ENCODE results near the gene ATP5PO. TPM values are rescaled to one million over a fixed set of nuclear protein-coding genes. Genes with fewer than 3 reads are reported as not detected.

Gene ATP5PO
- total RNA-seq, 1 donor from 2014 or later: 309 TPM

DNA sequence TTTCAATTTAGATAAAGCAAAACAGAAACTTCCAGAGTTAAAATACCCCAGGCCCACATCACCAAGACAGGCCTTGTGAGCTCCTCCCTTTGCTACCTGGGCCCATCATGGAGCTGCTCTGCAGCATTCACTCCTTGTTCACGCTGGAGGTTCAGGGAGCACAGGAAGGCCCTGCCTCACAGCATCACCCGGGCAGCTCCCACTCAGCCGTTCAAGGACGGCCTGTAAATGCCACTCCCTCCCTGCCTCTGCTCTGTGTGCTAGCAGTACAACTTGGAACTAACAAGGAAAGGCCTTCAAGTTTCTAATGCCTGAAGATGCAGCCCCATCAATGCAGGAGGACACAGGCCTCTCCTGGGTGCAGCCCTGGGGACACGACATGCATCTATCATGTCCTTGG lies 11.6 kb downstream of the ATP5PO start:
- no peaks in the 10 kb centered on the region for H3K9me3 ChIP-seq (ENCODE audit: low read depth)
- H3K27ac ChIP-seq: no peak overlapping the region
- H3K27ac Mint-ChIP-seq: no peak overlapping the region
- peaks cover 21% of the 10 kb centered on the region for H3F3A ChIP-seq (ENCODE audit: low read depth)
- peaks cover 3% of the 10 kb centered on the region for H4K20me1 ChIP-seq (ENCODE audit: low read depth)
- no peak overlapping the region for H3K4me3 Mint-ChIP-seq
- peaks cover 2% of the 10 kb centered on the region for H3K4me1 Mint-ChIP-seq
- DNase-seq (ENCODE audit: low spot score): no peak
- H3K9me3 Mint-ChIP-seq: no peaks in the 10 kb centered on the region
- peaks cover 4% of the 10 kb centered on the region for H3K27me3 Mint-ChIP-seq (ENCODE audit: insufficient read depth, low read depth)
- H3K27me3 ChIP-seq: no peaks in the 10 kb centered on the region
- no peaks in the 10 kb centered on the region for H3K36me3 ChIP-seq
- no peak overlapping the region for H3K4me2 ChIP-seq
- peaks cover 34% of the 10 kb centered on the region for H3K36me3 Mint-ChIP-seq
- TF ChIP-seq CTCF (IDR thresholded peaks at IDR 0.05) (no peak), EZH2phosphoT487 (IDR thresholded peaks at IDR 0.05) (no peak), EZH2 (IDR thresholded peaks at IDR 0.05) (no peak)
- H3K4me1 ChIP-seq: no peaks in the 10 kb centered on the region
- no peak overlapping the region for H2AFZ ChIP-seq (replicated peaks)
- no peak overlapping the region for H3K4me3 ChIP-seq
- no peak overlapping the region for H3K9ac ChIP-seq
- H3K79me2 ChIP-seq (ENCODE audit: low read depth): no peaks in the 10 kb centered on the region

DNA sequence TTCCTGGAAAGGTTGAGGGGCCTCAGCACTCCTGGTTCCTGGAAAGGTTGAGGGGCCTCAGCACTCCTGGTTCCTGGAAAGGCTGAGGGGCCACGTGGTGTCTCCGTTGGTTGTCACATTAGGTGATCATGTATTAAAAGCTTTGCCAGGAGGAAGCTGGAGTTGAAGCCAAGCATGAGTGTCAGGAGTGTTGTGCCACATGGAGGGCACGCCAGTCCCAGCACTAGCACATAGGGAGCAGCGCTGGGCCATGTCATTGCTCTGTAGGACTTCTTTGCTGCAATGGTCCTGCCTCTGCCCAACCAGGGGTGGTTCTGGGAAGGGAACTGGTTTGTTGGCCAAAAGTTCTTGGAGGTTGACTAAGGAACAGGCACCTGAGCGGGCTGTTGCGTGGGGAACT lies 13.3 kb downstream of the ATP5PO start:
- H3K4me1 ChIP-seq: peaks cover 6% of the 10 kb centered on the region
- Mint-ChIP-seq H3K27ac (no peak overlapping the region), H3K9me3 (no peaks in the 10 kb centered on the region), H3K27me3 (ENCODE audit: insufficient read depth, low read depth) (peaks cover 4% of the 10 kb centered on the region), H3K4me1 (peaks cover 5% of the 10 kb centered on the region), H3K36me3 (peaks cover 29% of the 10 kb centered on the region), H3K4me3 (no peak overlapping the region)
- no peaks in the 10 kb centered on the region for H3K79me2 ChIP-seq (ENCODE audit: low read depth)
- no peak overlapping the region for H3K4me3 ChIP-seq
- H3F3A ChIP-seq (ENCODE audit: low read depth): peaks cover 21% of the 10 kb centered on the region
- DNase-seq (ENCODE audit: low spot score): no peak
- H2AFZ ChIP-seq (replicated peaks): no peak overlapping the region
- H3K4me2 ChIP-seq: no peak overlapping the region
- H3K9me3 ChIP-seq (ENCODE audit: low read depth): no peaks in the 10 kb centered on the region
- TF ChIP-seq EZH2 (IDR thresholded peaks at IDR 0.05): no peak
- no peak for TF ChIP-seq EZH2phosphoT487 (IDR thresholded peaks at IDR 0.05)
- TF ChIP-seq CTCF (IDR thresholded peaks at IDR 0.05): no peak
- peaks cover 3% of the 10 kb centered on the region for H4K20me1 ChIP-seq (ENCODE audit: low read depth)
- H3K27ac ChIP-seq: no peak overlapping the region
- H3K27me3 ChIP-seq: no peaks in the 10 kb centered on the region
- no peaks in the 10 kb centered on the region for H3K36me3 ChIP-seq
- no peak overlapping the region for H3K9ac ChIP-seq

DNA sequence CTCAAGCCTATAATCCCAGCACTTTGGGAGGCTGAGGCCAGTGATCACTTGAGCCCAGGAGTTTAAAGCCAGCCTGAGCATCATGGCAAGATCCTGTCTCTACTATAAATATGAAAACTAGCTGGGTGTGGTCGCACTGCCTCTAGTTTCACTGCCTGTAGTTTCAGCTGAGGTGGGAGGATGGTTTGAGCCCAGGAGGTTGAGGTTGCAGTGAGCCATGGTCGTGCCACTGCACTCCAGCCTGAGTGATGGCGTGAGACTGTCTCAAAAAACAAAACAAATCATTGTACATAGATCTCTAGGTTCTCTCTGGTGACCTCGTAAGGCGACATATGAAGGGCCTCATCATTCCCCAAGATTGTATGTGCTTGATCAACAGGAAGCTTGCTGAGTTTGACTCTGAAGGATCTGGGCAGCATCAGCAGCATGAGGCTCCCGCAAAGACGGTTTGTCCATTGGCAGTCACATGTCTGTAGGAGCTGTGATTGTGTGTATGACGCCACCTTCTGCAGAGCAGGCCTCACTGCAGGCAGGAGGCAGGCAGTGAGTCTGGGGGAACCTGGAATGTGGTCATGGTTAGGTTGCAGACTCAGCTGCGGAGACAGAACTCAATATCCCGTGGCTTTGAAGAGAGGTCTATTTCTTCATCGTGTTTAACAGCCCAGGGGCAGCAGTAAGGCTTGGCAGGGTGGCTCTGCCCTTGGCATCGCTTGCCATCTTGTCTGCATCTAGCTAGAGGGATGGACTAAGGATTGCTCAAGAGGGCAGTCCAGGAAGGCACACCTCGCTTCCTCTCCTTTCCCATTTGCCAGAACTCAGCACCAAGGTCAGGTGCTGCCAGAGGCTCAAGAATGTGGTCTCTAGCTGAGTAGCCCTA lies 14.0 kb downstream of the ATP5PO start:
- no peak overlapping the region for H3K9ac ChIP-seq
- Mint-ChIP-seq H3K27me3 (ENCODE audit: insufficient read depth, low read depth) (peaks cover 4% of the 10 kb centered on the region), H3K27ac (peak overlapping the region; percentile 21), H3K36me3 (peaks cover 24% of the 10 kb centered on the region), H3K9me3 (no peaks in the 10 kb centered on the region), H3K4me3 (no peak overlapping the region), H3K4me1 (peaks cover 5% of the 10 kb centered on the region)
- no peaks in the 10 kb centered on the region for H3K36me3 ChIP-seq
- peaks cover 3% of the 10 kb centered on the region for H4K20me1 ChIP-seq (ENCODE audit: low read depth)
- no peak overlapping the region for H3K27ac ChIP-seq
- no peak overlapping the region for H3K4me2 ChIP-seq
- H3K27me3 ChIP-seq: no peaks in the 10 kb centered on the region
- peak; percentile 76 for TF ChIP-seq CTCF (IDR thresholded peaks at IDR 0.05)
- TF ChIP-seq EZH2 (IDR thresholded peaks at IDR 0.05): no peak
- peaks cover 6% of the 10 kb centered on the region for H3K4me1 ChIP-seq
- peaks cover 21% of the 10 kb centered on the region for H3F3A ChIP-seq (ENCODE audit: low read depth)
- no peak overlapping the region for H3K4me3 ChIP-seq
- H3K9me3 ChIP-seq (ENCODE audit: low read depth): no peaks in the 10 kb centered on the region
- peak; percentile 74 for DNase-seq (ENCODE audit: low spot score)
- no peak overlapping the region for H2AFZ ChIP-seq (replicated peaks)
- H3K79me2 ChIP-seq (ENCODE audit: low read depth): no peaks in the 10 kb centered on the region

Measured in neural progenitor cell (in vitro differentiated cells).